Measurements from ENCODE around the gene STRN4.

DNA sequence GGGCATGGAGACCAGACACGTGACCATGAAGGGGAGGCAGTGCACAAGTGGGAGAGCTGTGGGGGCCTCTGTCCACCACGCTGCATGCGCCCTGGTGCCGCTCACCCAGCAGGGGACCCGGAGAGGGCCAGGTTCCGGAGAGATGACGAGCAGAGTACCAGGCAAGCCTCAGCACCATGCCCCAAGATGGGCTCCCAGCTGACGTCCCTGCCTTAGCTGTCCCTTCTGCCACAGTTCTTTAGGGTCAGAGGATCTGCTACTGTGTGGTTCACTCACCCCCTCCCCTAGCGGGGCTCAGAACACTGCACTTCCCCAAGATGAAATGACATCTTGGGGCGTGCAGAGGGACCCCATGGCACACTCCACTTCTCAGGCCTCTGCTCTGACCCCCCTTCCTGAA, 19.7 kb downstream of the STRN4 start:
- TF ChIP-seq GATA2 (IDR thresholded peaks at IDR 0.05; ENCODE audit: low read depth, low read length) (no peak), GATA3 (IDR thresholded peaks at IDR 0.05; ENCODE audit: low read depth, low read length) (no peak)

Data from SH-SY5Y (cell line).